Neural cell (in vitro differentiated cells): ENCODE data around the gene SMKR1. TPM values are rescaled to one million over a fixed set of nuclear protein-coding genes. Genes with fewer than 3 reads are reported as not detected.

Experiments
- H2AFZ ChIP-seq: fragments of 200-600, 300-800 bp; sonication (generic), shearing (Covaris generic); 2 replicates; pipeline ENCODE4 v1.6.0; 2014; ENCODE audit warnings: low read depth, mild to moderate bottlenecking, antibody characterized with exemption, low read length, moderate library complexity
- H3F3A ChIP-seq: fragments of 200-600 bp; shearing (Covaris generic); 2 replicates; pipeline ENCODE4 v1.6.1; 2016; ENCODE audit warnings: mild to moderate bottlenecking, moderate library complexity, mixed read lengths, antibody characterized with exemption, low read length; ENCODE audit not compliant: insufficient read depth, poor library complexity, severe bottlenecking
- H3K27ac ChIP-seq: fragments of 200-600, 300-800 bp; sonication (generic), shearing (Covaris generic); 2 replicates; pipeline ENCODE4 v1.5.1; 2014; ENCODE audit warnings: mild to moderate bottlenecking, low read length, moderate library complexity
- H3K27me3 ChIP-seq: fragments of 300-800, 200-600 bp; sonication (generic), shearing (Covaris generic); 2 replicates; pipeline ENCODE4 v1.6.0; 2014; ENCODE audit warnings: mild to moderate bottlenecking, low read depth, low read length, moderate library complexity; ENCODE audit not compliant: insufficient read depth
- H3K36me3 ChIP-seq: fragments of 300-800, 200-600 bp; sonication (generic), shearing (Covaris generic); 2 replicates; pipeline ENCODE4 v1.5.1; 2014; ENCODE audit warnings: mild to moderate bottlenecking, antibody characterized with exemption, low read length, moderate library complexity; ENCODE audit not compliant: insufficient read depth
- H3K4me2 ChIP-seq: fragments of 300-800, 200-600 bp; sonication (generic), shearing (Covaris generic); 2 replicates; pipeline ENCODE4 v1.6.0; 2014; ENCODE audit warnings: mild to moderate bottlenecking, low read length
- H3K4me3 ChIP-seq: fragments of 300-800, 200-600 bp; sonication (generic), shearing (Covaris generic); 2 replicates; pipeline ENCODE4 v1.5.1; 2014; ENCODE audit warnings: mild to moderate bottlenecking, low read length, moderate library complexity
- H3K79me2 ChIP-seq: fragments of 200-600 bp; shearing (Covaris generic); replicated peaks from 2 replicates; pipeline ENCODE4 v1.6.0; 2014; ENCODE audit warnings: mild to moderate bottlenecking, low read length, moderate library complexity; ENCODE audit not compliant: insufficient read depth
- H3K9ac ChIP-seq: fragments of 300-800, 200-600 bp; sonication (generic), shearing (Covaris generic); 2 replicates; pipeline ENCODE4 v1.6.1; 2016; ENCODE audit warnings: mild to moderate bottlenecking, low read length, mixed read lengths
- H3K9me2 ChIP-seq: fragments of 200-600 bp; shearing (Covaris generic); 2 replicates; pipeline ENCODE4 v1.6.1; 2016; ENCODE audit warnings: mild to moderate bottlenecking, low read length, mixed read lengths; ENCODE audit not compliant: insufficient read depth
- H3K9me3 ChIP-seq: fragments of 200-600, 300-800 bp; sonication (generic), shearing (Covaris generic); 2 replicates; pipeline ENCODE4 v1.6.1; 2016; ENCODE audit warnings: mild to moderate bottlenecking, mixed run types, low read length, moderate library complexity, mixed read lengths
- H4K20me1 ChIP-seq: fragments of 200-600 bp; shearing (Covaris generic); 2 replicates; pipeline ENCODE4 v1.6.1; 2016; ENCODE audit warnings: mild to moderate bottlenecking, mixed run types; ENCODE audit not compliant: insufficient read depth
- CTCF ChIP-seq: fragments of 450-650 bp; IDR thresholded peaks from 2 replicates; pipeline ENCODE4 v1.5.1; 2014; ENCODE audit warnings: antibody characterized with exemption, mild to moderate bottlenecking, moderate library complexity; ENCODE audit not compliant: poor library complexity, severe bottlenecking
- EP300 ChIP-seq: fragments of 450-650 bp; conservative IDR thresholded peaks from 2 replicates; pipeline ENCODE4 v1.6.1; 2014; ENCODE audit warnings: antibody characterized with exemption, mild to moderate bottlenecking, moderate library complexity; ENCODE audit not compliant: poor library complexity, severe bottlenecking
- EZH2 ChIP-seq: fragments of 200-600, 300-800 bp; shearing (Covaris generic), sonication (generic); IDR thresholded peaks from 2 replicates; pipeline ENCODE4 v1.6.1; 2014; ENCODE audit warnings: antibody characterized with exemption, low read length, borderline replicate concordance, mild to moderate bottlenecking; ENCODE audit not compliant: insufficient read depth, poor library complexity, severe bottlenecking
- MXI1 ChIP-seq: fragments of 450-650 bp; conservative IDR thresholded peaks from 2 replicates; pipeline ENCODE4 v1.6.1; 2014; ENCODE audit warnings: antibody characterized with exemption, mild to moderate bottlenecking; ENCODE audit not compliant: poor library complexity, severe bottlenecking
- POLR2AphosphoS5 ChIP-seq: IDR thresholded peaks from 2 replicates; pipeline ENCODE4 v1.6.1; 2012
- RAD21 ChIP-seq: fragments of 450-650 bp; conservative IDR thresholded peaks from 2 replicates; pipeline ENCODE4 v1.6.1; 2014; ENCODE audit warnings: antibody characterized with exemption, mild to moderate bottlenecking, moderate library complexity
- REST ChIP-seq: IDR thresholded peaks from 2 replicates; pipeline ENCODE4 v1.6.1; 2012; ENCODE audit warnings: borderline replicate concordance
- SMC3 ChIP-seq: fragments of 450-650 bp; conservative IDR thresholded peaks from 2 replicates; pipeline ENCODE4 v1.6.1; 2014; ENCODE audit warnings: antibody characterized with exemption, mild to moderate bottlenecking, moderate library complexity; ENCODE audit not compliant: poor library complexity
- TAF1 ChIP-seq: IDR thresholded peaks from 2 replicates; pipeline ENCODE4 v1.6.1; 2012; ENCODE audit warnings: low read depth
- polyA plus RNA-seq: library from polyadenylated mRNA; depleted of rRNA; stranded (reverse); fragments of >200 nt; gene quantifications from 2 replicates; pipeline ENCODE4 v1.2.3, GENCODE V29; 2014

The SMKR1 gene
- polyA plus RNA-seq, 1 donor from 2014 or later = 8.5 TPM

GRCh38 chr7:129498021-129498420 is 4.3 kb upstream of the SMKR1 start:
- H3K36me3 ChIP-seq = no peaks in the 10 kb centered on the region
- no peaks in the 10 kb centered on the region for H3K79me2 ChIP-seq
- H3K4me2 ChIP-seq = no peak overlapping the region
- H2AFZ ChIP-seq = no peak overlapping the region
- H3K9ac ChIP-seq = no peak overlapping the region
- H3K9me3 ChIP-seq = no peaks in the 10 kb centered on the region
- H3K4me3 ChIP-seq = no peak overlapping the region
- H3K9me2 ChIP-seq = no peaks in the 10 kb centered on the region
- TF ChIP-seq EZH2 (no peak), REST (no peak), SMC3 (no peak), RAD21 (no peak), POLR2AphosphoS5 (no peak), TAF1 (no peak), MXI1 (no peak), CTCF (no peak), EP300 (no peak)
- no peaks in the 10 kb centered on the region for H4K20me1 ChIP-seq
- no peaks in the 10 kb centered on the region for H3F3A ChIP-seq
- H3K27ac ChIP-seq = no peak overlapping the region
- no peaks in the 10 kb centered on the region for H3K27me3 ChIP-seq

GRCh38 chr7:129499999-129500398 is 2.3 kb upstream of the SMKR1 start:
- Histone ChIP-seq H3K4me2 (no peak overlapping the region), H2AFZ (no peak overlapping the region)

More at GRCh38 chr7:129499999-129500398, 2.3 kb upstream of the SMKR1 start:
- TF ChIP-seq SMC3 (no peak), EP300 (no peak), MXI1 (no peak), EZH2 (no peak), CTCF (no peak), TAF1 (no peak), POLR2AphosphoS5 (no peak), RAD21 (no peak), REST (no peak)
- Histone ChIP-seq H3K79me2 (no peaks in the 10 kb centered on the region), H3F3A (no peaks in the 10 kb centered on the region), H3K27me3 (no peaks in the 10 kb centered on the region), H3K9ac (no peak overlapping the region), H3K27ac (no peak overlapping the region), H3K36me3 (no peaks in the 10 kb centered on the region), H3K9me3 (no peaks in the 10 kb centered on the region), H3K9me2 (no peaks in the 10 kb centered on the region), H3K4me3 (no peak overlapping the region), H4K20me1 (no peaks in the 10 kb centered on the region)
